NCI-H2196 treated with DMSO at 0.1 percent for 48 hours (cell line): ENCODE results near the gene PCBP3.

Source experiments
- DNase-seq: peaks from one replicate; lab custom pipeline; 2025; ENCODE audit not compliant: unreplicated experiment; lab: John Stamatoyannopoulos, UW

PCBP3 gene

DNA sequence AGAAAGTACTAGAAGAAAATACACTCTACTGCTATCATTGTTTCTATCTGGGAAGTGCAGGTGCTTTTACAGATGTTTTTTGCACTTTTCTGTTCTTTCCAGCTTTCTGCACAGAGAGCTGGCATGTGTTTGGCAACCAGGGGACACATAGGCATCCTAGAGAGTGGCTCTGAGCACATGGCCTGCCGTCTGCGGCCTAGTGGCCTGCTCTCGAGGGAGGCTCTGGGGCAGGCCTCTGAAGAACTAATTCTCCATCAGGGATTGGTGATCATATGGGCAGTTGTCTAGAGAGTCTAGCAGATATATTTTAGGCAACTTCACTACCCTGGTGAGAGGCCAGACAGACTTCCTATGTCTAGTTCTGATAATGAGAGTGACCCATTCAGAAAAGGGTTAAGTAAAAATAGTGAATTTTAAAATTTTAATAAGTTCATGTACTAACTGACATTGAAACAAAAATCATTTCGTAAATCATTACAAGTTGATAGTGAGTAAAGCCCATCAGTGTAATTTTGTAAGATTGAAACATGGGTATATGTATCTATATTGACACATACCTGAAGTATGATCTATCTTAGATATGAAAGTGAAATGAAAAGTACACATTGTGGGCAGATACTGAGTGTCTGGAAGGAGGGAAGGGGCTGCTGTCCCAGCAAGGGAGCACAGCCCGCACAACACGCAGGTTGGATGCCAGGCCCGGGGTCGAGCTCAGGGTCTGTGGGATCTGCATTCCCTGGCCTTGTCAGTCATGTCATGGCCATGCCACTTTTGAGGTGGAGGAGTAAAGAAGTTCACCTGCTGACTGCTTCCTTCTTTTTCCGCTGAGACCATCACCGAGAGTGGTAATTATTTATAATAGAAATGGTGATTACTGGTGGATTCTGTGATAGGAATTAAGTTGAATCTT, 79.8 kb downstream of the PCBP3 start:
- DNase-seq, result no peak

DNA sequence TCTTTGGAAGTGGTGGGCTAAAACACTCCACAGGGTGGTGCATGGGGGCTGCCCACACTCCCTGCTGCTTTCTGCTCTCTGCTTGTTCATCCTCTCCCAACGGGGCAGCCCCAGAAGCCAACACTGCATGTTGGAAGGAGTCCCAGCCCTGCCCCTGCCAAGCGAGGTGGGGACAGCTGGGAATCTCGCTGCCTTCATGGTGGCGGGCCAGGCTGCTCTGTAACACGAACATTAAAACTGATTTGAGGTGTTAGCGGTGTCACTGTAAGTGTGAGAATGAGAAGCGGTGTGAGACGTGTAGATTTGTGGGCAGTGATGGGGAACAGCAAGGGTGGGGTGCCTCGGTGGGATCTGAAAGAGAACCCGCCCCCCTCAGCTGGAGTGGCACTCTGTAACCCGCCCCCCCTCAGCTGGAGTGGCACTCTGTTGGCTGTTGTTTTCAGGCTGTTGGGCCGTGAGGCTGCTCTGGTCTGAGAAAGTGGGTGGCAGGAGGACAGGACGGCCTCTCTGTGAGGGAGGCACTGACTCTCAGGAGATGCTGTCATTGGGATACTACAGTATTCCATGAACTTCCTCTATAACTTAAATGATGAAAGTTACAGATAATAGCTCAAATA, 80.9 kb downstream of the PCBP3 start:
- no peak for DNase-seq

DNA sequence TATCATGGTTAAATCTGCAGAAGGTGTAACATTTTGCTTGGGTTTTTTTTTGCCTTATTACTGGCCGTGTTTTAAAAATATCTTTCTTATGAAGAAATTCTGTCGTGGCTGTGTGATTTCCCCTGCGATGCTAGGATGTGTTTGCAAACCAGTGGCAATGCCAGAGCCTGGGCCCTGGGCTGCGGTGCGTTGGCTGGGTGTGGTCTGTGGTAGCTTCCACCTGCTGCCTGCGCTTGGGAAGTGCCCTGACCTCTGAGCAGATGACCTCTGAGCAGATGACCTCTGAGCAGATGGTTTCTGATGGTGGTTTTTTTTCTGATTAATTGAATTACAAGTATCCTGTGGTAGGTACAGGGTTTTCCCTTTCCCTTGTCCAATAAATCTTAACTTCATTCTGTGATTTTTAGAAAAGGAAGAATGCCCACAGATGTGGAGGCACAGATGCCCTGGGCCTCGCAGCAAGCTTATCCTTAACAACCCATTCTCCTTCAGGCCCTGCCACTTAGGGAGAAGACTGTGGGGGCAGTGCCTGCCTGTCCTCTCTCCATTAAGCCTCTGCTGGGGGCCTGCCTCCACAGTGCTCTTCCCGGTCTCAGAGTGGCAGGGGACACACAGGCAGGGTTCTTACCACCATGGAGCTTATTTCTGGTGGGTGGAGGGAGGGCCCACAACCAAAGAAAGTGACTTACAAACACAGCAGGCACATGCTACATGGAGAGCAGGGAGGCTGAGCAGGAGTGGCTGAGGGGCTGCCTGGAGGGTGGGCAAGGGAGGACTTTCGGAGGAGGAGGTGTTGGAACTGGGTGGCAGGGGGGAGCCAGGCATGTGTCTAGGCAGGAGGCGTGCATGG, 81.7 kb downstream of the PCBP3 start:
- DNase-seq, result no peak

DNA sequence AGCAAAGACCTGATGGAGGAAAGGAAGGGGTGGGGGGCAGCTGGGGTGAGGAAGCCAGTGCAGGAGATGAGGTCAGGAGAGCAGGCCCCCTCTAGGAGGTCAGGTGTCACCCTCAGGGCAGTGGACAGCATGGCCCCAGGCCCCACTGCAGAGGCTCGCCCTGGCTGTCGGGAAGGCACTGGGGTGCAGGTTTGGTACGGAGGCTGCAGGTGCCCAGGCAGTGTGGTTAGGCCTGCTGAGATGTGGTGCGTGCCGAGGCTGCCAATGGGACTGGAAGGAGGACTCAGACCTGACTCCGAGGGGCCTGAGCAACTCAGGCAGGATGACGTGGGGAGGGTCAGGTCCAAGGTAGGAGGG, 82.3 kb downstream of the PCBP3 start:
- DNase-seq, result no peak

DNA sequence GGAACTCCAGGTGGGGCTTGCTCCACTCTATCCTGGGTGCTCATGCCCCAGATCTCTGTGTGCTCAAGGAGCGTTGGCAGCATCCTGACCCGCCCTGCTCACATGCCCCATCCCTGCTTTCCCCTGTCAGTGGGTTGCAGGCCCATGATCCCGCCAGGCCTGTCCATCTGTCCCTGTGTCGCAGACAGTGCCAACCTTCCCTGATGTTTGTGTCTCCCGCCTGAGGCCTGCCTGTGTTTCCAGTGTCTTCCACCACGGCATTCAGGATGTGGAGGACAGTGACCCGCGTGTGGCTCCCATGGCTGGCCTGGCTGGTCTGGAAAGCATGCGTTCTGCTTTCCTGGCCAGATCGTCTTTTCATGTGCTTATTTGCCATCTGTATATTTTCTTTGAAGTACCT, 82.9 kb downstream of the PCBP3 start:
- no peak for DNase-seq

DNA sequence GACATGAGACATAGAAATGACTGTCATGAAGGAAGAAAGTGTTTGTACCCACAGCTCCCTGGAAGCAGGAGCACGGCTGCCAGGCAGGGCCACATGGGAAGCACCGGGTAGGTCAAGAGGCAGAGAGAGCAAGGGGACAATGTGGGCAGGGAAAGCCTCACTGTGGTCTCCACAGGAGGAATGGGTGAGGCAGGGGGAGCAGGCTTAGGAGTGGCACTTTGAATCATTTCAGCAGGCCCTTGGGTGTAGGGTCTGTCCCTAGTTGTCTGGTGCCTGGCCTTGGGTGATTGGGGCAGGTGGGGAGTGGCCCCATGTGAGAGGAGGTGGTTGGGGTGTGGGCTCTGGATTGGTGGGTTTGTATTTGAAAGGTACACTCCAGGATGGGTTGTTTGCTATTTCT, 83.9 kb downstream of the PCBP3 start:
- no peak for DNase-seq

DNA sequence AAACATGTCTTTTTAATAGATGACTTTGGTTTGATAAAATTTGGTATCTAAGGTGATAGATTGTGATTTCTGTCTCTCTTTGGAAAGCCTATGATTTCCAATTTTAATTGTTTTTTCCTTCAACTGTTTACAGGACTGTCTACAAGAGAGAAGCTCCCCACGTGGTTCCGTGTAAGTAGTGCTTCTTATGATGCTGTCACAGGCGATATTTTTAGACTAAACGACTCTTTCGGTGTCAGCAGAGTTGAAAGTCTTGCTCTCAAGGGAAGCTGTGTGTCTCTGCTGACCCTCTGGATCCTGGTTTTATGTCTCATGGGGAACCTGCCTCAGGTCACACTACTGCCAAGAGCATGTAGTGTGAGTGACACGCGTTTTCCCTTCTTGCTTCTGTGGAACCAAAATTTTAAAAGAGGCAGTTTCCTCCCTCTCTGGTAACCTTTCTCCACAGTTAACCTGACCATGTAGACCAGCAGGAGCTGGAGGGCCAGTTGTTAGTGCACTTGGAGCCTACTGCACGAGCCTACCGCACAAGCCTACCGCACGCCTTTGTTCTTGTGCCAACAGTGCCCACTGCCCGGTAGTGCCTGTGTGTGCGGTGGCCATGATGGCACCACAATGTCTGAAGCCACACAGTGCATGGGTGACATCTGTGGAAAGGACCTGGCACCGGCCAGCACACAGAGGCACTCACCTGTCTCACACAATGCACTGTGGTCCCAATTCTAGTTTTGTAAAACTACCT, 91.9 kb downstream of the PCBP3 start:
- DNase-seq, result no peak

DNA sequence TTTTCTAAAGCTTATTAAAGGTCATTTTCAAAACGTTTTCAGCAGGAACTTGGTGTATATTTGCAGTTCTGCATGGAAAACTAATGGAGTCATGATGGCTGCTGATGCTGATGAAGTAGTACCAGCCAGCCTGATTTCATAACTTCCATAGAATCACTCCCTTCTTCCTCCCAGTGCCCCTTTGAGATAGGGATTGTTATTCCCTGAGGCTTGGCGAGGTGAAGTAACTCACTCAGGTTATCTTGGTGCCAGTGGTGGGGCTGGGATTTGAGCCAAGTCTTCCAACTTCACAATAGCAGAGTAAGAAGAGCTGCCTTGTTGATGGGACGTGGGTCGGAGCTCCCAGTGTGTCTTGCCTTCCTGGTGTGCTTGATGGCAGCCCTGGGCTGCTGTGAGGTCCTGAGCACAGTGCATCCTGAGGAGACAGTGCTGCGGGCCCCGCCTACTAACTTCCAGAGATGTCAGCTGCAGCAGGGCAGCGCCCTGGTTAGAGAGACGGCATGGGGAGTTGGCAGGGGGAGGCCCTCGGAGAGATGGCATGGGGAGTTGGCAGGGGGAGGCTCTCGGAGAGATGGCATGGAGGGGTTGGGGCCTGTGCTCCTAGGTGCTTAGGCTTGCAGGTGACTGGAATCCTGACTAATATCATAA, 92.6 kb downstream of the PCBP3 start:
- DNase-seq, result no peak

DNA sequence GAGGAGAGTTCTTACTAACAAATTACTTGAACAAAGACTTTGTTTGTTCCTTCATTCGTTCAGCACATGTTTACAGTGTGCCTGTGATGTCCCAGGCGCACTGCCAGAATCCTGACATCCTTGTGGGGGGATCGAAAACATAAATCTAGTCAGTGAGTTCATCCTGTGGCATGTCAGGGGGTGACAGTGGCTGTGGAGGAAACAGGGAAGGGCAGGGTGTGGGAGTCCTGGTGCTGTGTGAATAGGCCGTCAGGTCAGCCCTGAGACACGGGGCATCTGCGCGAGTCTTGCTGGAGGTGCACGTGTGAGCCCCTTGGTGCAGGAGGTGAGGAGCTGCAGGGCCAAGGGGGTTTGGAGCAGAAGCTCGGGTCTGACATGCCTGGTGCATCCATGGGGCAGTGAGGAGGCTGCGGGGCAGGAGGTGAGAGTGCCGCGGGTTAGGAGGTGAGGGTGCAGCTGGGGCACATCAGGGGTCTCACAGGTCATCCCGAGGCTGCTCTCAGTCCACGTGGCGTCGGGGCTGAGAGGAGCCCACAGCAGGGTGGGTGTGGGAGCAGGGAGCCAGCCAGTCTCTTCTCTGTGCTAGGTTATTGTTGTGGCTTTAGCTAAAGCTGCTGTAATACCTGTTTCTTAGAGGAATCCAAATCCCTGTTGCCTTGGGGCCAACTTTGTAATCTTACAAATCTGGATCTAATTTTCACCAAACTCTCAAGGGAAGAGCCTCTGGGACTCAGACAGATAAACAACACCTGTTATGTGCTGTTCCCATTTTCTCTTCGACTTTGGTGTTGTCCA, 93.4 kb downstream of the PCBP3 start:
- DNase-seq, result no peak

DNA sequence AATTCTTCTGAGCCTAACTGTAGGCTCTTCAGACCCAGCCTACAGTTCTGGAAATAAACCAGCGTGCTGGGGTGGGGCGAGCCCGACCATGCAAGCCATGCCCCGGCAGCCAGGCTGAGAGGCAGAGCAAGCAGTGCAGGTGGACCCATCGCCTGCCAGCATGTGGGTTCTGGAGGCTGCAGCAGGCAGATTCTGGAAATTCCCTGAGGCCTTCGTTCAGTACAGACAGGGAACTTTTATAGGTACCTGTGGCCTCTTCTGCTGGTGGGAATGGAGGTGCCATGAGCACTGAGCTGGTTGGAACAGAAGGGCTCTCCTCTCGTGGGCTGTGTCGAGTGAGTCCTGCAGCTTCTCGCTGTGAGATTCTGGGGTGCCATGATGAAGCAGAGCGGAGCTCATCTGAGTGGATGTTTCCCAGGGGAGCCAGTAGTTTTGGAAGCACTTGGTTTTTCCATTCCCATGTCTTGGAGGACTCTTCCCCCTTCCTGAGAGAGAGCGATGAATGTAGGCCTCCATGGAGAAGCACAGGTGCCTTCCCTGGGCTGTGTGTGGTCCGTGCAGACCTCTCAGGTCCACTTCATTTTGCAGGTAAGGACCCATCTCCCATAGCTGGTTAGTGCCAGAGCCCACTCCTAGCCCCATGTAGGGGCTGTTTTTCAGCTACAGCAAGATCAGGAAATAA, 94.1 kb downstream of the PCBP3 start:
- DNase-seq, result no peak

DNA sequence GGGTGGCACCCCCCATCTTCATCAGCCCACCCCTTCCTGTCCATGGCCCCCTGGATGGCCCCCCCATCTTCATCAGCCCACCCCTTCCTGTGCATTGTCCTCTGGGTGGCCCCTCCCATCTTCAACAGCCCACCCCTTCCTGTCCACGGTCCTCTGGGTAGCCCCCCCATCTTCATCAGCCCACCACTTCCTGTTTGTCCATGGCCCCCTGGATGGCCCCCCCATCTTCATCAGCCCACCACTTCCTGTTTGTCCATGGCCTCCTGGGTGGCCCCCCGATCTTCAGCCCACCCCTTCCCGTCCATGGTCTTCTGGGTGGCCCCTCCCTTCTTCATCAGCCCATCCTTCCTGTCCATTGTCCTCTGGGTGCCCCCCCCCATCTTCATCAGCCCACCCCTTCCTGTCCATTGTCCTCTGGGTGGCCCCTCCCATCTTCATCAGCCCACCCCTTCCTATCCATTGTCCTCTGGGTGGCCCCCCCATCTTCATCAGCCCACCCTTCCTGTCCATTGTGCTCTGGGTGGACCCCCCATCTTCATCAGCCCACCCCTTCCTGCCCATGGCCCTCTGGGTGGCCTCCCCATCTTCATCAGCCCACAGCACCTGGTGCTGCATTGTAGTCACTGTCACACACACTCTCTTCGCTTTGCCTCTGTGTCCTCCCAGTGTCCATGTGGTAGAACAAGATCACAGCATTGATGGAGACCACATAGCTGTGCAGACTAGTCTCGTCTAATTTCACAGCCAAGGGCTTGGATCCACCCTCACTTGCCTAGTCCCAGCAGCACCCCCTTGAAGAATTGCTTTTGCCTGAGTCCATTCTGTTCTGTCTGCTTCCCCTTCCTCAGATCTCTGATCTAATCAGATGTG, 95.9 kb downstream of the PCBP3 start:
- no peak for DNase-seq

DNA sequence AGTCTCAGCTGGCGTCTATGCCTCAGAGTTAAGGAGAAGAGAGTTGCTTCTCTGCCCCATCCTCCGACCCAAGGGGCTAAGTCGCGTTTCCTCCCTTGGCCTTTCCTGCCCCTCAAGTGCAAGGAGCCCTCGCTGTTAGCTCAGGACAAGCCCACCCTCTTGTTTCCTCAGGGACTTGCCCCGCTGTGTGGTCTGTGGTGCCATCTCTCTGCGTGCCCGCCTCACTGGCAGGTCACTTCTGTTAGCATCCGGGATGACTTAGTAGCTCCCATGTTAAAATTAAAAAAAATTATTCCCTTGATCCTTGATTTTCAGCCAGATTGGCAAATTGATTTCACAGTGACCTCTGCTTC, 96.5 kb downstream of the PCBP3 start:
- no peak for DNase-seq

DNA sequence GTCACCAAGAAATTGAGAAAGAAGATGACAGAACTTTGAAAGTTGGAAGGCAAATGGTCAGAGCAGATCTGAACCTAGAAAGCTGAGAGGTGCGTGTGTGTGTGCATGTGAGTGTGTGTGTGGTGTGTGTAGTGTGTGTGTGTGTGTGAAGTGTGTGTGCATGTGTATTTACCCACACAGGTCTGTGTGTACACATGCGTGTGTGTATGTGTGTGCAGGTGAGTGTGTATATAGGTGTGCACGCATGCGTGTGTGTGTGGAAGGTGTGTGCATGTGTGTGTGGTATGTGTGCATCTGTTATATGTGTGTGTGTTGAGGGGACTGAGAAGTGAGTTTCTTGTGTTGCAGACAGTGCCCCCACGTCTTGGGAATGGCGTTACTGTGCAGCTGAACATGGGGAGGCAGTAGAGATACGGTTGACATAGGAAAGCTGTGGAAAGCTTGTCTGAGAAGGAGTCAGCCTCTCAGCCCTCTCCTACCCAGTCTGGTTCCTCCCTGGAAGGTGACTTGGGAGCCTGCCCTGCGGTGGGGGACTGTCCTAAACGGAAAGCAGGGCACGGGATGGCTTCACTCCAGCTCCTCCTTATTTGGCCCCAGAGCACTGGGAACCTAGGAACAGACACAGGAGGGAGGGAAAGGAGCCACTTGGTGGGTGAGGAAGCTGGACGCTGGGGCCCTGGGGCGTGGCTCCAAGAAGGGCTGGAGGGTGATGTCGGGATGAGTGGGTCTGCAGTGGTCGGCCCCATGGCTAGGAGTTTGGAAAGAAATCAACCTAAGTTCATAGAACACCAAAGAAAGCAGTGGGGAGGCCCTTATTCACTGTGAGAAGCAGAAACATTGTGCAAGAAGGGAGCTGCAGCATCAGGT, 97.2 kb downstream of the PCBP3 start:
- DNase-seq, result no peak

DNA sequence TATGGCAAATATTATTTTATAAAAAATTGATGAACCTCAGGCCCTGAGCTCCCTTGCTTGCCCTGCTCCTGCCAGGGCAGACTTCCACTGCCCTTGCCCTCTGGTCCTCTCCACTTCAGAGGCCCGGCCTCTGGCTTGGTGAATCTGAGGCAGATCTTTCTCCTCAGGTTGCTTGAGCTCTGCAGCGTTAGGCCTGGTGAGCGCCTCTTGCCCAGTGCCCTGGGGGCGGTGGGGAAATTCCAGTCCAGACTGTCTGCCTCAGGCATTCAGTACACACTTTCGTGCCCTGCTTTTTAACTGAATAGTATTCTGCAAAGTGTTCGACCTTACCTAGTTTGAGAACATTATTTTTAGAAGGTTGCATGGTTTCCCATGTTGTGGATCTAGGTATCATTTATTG, 98.2 kb downstream of the PCBP3 start:
- DNase-seq, result no peak

DNA sequence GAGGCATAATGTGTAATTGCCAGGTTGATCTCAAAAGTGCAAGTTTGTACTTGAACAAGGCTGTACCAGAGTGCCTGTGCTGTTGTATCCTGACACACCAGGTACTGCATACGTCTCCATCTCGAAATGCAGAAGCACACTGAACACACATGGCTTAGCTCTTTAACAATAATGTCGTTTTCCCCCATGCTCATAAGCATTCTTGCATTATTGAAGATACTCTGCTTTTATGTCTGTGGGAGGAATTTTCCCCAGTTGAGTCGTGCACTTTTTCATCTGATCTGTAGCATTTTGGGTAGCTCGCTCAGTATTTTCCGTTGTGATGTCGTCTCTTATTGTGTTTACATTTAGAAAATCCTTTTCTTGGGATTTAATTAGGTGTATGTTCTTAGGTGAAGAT, 98.7 kb downstream of the PCBP3 start:
- DNase-seq, result no peak

DNA sequence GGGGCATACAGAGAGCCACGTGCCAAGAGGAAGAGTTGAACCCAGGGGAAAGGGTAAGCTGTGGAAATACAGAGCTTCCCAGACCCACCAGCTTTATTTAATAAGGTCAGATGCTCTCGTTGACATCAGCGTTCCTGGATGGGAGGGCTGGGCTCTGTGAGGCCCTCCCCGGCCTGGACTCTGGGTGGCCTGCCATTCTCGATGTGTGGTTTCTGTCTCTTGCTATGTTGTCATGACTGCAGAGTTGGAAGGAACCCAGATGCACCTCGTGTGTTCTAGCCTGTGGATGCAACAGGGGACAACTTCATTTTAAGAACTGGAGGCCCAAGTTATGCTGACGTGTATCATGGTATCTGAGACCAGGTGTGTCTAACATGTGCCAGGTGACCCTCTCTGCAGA, 101.7 kb downstream of the PCBP3 start:
- no peak for DNase-seq

DNA sequence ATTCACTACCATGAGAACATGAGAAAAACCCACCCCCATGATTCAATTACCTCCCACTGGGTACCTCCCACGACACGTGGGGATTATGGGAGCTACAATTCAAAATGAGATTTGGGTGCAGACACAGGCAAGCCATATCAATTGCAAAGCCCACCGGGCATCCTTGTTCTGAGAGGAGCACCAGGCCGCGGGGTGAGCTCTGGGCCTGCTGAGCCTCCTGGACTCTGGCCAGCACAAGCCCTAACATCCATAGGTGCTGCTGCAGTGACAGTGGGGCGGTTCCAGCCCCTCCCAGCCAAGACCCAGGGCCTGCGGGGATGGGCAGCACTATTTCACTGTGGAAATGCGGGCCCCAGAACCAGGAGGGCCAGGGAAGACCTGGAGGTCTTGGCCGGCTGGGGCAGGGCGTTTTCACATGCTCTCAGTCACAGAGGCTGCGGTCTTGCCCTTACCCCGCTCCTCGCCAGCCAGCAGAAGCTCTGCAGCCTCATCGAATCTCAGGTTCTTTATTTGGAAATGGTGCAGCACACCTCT, 103.8 kb downstream of the PCBP3 start:
- no peak for DNase-seq
